ENCODE data around the gene MGLL.

MGLL gene

DNA sequence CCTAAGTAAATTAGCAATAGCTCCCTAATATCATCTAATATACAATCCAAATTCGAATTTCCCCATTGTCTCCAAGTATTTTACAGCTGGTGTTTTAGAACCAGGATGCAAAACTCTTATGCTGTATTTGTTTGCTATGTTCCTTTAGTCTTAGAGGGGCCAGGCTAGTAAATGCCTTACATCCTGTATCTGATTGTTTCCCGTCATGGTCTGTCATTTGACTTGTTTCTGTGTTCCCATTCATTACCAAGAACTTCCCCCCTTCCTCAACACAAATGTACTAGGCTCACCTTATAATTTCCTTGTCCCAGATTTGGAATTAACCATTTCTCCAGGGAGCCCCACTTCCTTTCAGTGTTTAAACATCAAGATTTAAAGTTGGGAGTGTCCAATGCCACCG lies 95.4 kb downstream of the MGLL start:
- TF ChIP-seq CTCF (IDR thresholded peaks at IDR 0.05): no peak
- Histone ChIP-seq H3K4me1 (ENCODE audit: control insufficient read depth in 1 of 2, insufficient read depth in 1 of 2, low read depth in 1 of 2, low read length in 1 of 2) (peaks cover 10 to 13% of the 10 kb centered on the region in 2 experiments), H3K27ac (no peak overlapping the region), H3K9me3 (no peaks in the 10 kb centered on the region), H3K36me3 (no peaks in the 10 kb centered on the region), H3K27me3 (no peaks in the 10 kb centered on the region), H3K4me3 (ENCODE audit: low read depth in 1 of 2, low read length in 1 of 2) (no peak overlapping the region)

DNA sequence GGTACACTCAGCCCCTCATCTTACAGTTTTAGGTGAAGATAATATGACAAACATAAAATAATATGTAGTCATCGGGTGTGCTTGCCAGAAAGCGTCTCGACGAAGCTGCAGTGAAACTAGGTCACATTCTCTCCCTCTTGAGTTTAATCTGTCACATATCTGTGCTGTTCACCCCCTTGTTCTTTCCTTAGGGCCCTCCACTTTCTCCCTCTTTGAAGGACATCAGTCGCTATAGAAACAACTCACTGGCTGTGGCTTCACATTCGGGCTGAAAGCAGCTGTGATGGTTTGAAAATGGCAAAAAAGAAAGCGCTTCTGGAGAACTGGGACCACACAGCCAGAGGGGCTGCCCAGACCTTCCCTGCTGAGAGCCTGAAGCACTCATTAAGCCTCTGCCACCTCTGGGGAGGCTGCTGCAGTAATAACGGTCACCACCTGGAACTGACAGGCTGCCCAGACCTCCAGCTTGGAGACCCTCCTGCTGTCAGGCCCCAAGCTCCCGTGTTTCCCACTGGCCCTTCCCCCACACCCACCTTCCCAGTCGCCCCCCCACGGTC lies 99.2 kb downstream of the MGLL start:
- Histone ChIP-seq H3K4me3 (ENCODE audit: low read depth in 1 of 2, low read length in 1 of 2) (no peak overlapping the region), H3K4me1 (ENCODE audit: control insufficient read depth in 1 of 2, insufficient read depth in 1 of 2, low read depth in 1 of 2, low read length in 1 of 2) (no peaks in the 10 kb centered on the region), H3K27ac (no peak overlapping the region), H3K9me3 (no peaks in the 10 kb centered on the region), H3K36me3 (peaks cover 17% of the 10 kb centered on the region), H3K27me3 (no peaks in the 10 kb centered on the region)
- TF ChIP-seq CTCF (IDR thresholded peaks at IDR 0.05): no peak

GRCh38 chr3:127722091-127722784 lies 100.1 kb downstream of the MGLL start:
- H3K36me3 ChIP-seq: peaks cover 17% of the 10 kb centered on the region
- H3K9me3 ChIP-seq: no peaks in the 10 kb centered on the region
- H3K4me1 ChIP-seq (ENCODE audit: control insufficient read depth in 1 of 2, insufficient read depth in 1 of 2, low read depth in 1 of 2, low read length in 1 of 2): no peaks in the 10 kb centered on the region
- no peak overlapping the region for H3K27ac ChIP-seq
- H3K27me3 ChIP-seq: no peaks in the 10 kb centered on the region
- no peak overlapping the region for H3K4me3 ChIP-seq (ENCODE audit: low read depth in 1 of 2, low read length in 1 of 2)
- no peak for TF ChIP-seq CTCF (IDR thresholded peaks at IDR 0.05)

- H3K27ac ChIP-seq: no peak overlapping the region
- H3K4me3 ChIP-seq (ENCODE audit: low read depth in 1 of 2, low read length in 1 of 2): no peak overlapping the region
- H3K27me3 ChIP-seq: no peaks in the 10 kb centered on the region
- no peaks in the 10 kb centered on the region for H3K4me1 ChIP-seq (ENCODE audit: control insufficient read depth in 1 of 2, insufficient read depth in 1 of 2, low read depth in 1 of 2, low read length in 1 of 2)
- no peak for TF ChIP-seq CTCF (IDR thresholded peaks at IDR 0.05)
- H3K36me3 ChIP-seq: peaks cover 17% of the 10 kb centered on the region
- no peaks in the 10 kb centered on the region for H3K9me3 ChIP-seq
Measured at GRCh38 chr3:127720985-127721935, 101.1 kb downstream of the MGLL start.

DNA sequence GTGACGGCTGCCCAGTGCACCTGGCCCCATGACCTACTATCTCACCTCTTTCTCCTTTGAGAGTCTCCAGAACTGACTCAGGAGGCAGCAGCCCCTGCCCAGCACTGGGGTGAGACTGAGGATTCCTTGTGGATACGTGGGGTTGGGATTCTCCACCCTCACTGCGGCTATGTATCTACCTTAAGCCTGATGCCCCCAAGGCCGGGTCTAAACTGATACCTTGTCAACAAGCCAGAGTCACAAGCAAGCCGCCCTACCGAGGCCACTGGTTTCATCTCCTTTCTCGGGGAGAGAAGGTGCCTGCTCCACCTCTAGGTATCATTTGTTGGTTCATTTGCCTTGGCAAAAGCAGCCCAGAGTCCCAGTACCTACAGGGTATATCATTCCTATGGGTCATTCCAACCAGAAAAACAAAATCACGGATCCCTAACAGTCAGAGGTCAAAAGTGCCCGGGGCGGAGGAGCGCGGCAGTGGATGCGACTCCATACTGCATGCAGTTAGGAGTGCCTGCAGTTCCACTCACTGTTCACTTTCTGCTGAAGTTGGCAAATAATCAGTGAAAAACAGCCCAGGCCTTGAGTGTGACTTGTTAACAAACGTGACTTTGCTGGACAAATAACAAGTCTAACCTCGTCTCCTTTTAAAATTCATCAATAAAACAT lies 102.0 kb downstream of the MGLL start:
- Histone ChIP-seq H3K36me3 (peaks cover 17% of the 10 kb centered on the region), H3K4me1 (ENCODE audit: control insufficient read depth in 1 of 2, insufficient read depth in 1 of 2, low read depth in 1 of 2, low read length in 1 of 2) (peaks cover 4 to 5% of the 10 kb centered on the region in 2 experiments), H3K4me3 (ENCODE audit: low read depth in 1 of 2, low read length in 1 of 2) (no peak overlapping the region), H3K27ac (no peak overlapping the region), H3K27me3 (no peaks in the 10 kb centered on the region), H3K9me3 (no peaks in the 10 kb centered on the region)
- TF ChIP-seq CTCF (IDR thresholded peaks at IDR 0.05): no peak
